ENCODE results near the gene PSMA7.
"Not testable (repeated sequence)": the region's sequence is repeated elsewhere in the genome, so short reads cannot be mapped to it uniquely, and the experiment has no call there.

PSMA7 gene

GRCh38 chr20:62121776-62122653, 21.2 kb downstream of the PSMA7 start, which contains the start of gene LSM14B:
TSS of gene LSM14B (plus strand) at chr20:62122475. CDS start at chr20:62122667, 192 bp downstream.
- DNase-seq (ENCODE audit: extremely low read depth in 1 of 2, low read depth in 1 of 2), result peak; percentile 82 to 96

- DNase-seq (ENCODE audit: extremely low read depth in 1 of 2, low read depth in 1 of 2), result no peak
These were observed 22.0 kb downstream of the PSMA7 start for GRCh38 chr20:62120990-62121775.

GRCh38 chr20:62120365-62120762, 22.8 kb downstream of the PSMA7 start:
- DNase-seq (ENCODE audit: extremely low read depth in 1 of 2, low read depth in 1 of 2), result no peak

- DNase-seq (ENCODE audit: extremely low read depth in 1 of 2, low read depth in 1 of 2), result no peak
These were observed 23.4 kb downstream of the PSMA7 start for GRCh38 chr20:62119591-62120364.

- no peak for DNase-seq (ENCODE audit: extremely low read depth in 1 of 2, low read depth in 1 of 2)
These were observed 24.1 kb downstream of the PSMA7 start for GRCh38 chr20:62119115-62119514.

GRCh38 chr20:62118113-62119043, 24.8 kb downstream of the PSMA7 start:
- no peak for DNase-seq (ENCODE audit: extremely low read depth in 1 of 2, low read depth in 1 of 2)

GRCh38 chr20:62117658-62118057, 25.5 kb downstream of the PSMA7 start:
- peak; percentile 47 to 70 for DNase-seq (ENCODE audit: extremely low read depth in 1 of 2, low read depth in 1 of 2)

- DNase-seq (ENCODE audit: extremely low read depth in 1 of 2, low read depth in 1 of 2), result no peak
These were observed 25.9 kb downstream of the PSMA7 start for GRCh38 chr20:62117362-62117646.

GRCh38 chr20:62116558-62117361, 26.4 kb downstream of the PSMA7 start:
- DNase-seq (ENCODE audit: extremely low read depth in 1 of 2, low read depth in 1 of 2), result no peak

GRCh38 chr20:62115800-62116407, 27.3 kb downstream of the PSMA7 start:
- not testable (repeated sequence) for DNase-seq (ENCODE audit: extremely low read depth in 1 of 2, low read depth in 1 of 2)

- DNase-seq (ENCODE audit: extremely low read depth in 1 of 2, low read depth in 1 of 2), result no peak
These were observed 28.3 kb downstream of the PSMA7 start for GRCh38 chr20:62114894-62115293.

- no peak for DNase-seq (ENCODE audit: extremely low read depth in 1 of 2, low read depth in 1 of 2)
These were observed 30.8 kb downstream of the PSMA7 start for GRCh38 chr20:62112368-62112767.

- DNase-seq (ENCODE audit: extremely low read depth in 1 of 2, low read depth in 1 of 2), result no peak
These were observed 32.0 kb downstream of the PSMA7 start for GRCh38 chr20:62111148-62111547.

GRCh38 chr20:62105592-62105991, 37.6 kb downstream of the PSMA7 start:
- no peak for DNase-seq (ENCODE audit: extremely low read depth in 1 of 2, low read depth in 1 of 2)

GRCh38 chr20:62104791-62105345, 38.3 kb downstream of the PSMA7 start:
- no peak for DNase-seq (ENCODE audit: extremely low read depth in 1 of 2, low read depth in 1 of 2)

GRCh38 chr20:62104234-62104789, 38.9 kb downstream of the PSMA7 start:
- DNase-seq (ENCODE audit: extremely low read depth in 1 of 2, low read depth in 1 of 2), result no peak

GRCh38 chr20:62103508-62104233, 39.5 kb downstream of the PSMA7 start:
- no peak for DNase-seq (ENCODE audit: extremely low read depth in 1 of 2, low read depth in 1 of 2)

- DNase-seq (ENCODE audit: extremely low read depth in 1 of 2, low read depth in 1 of 2), result no peak
These were observed 42.1 kb downstream of the PSMA7 start for GRCh38 chr20:62101078-62101477.

Data from activated CD8-positive, alpha-beta memory T cell treated with anti-CD3 and anti-CD28 coated beads for 1 hour (primary cell).